B cell (primary cell): ENCODE measurements around the gene TMED10. TPM values are rescaled to one million over a fixed set of nuclear protein-coding genes. Genes with fewer than 3 reads are reported as not detected.

Experiments
- ATAC-seq: fragments of 200-7000 bp; cut with Tn5 transposase; one replicate; pipeline ENCODE4 v1.10.0; 2021; ENCODE audit warnings: low read depth, mild to moderate bottlenecking, moderate number of reproducible peaks, moderate library complexity
- CTCF ChIA-PET: fragments of 350-600 bp; sonication (Branson Sonifier 250); formaldehyde crosslinking; loops from one replicate; lab custom pipeline; 2021; ENCODE audit warnings: antibody characterized with exemption, inconsistent platforms; lab: Charles Lee
- POLR2A ChIA-PET: fragments of 350-600 bp; sonication (Branson Sonifier 250); formaldehyde crosslinking; loops from one replicate; lab custom pipeline; 2021; ENCODE audit warnings: antibody characterized with exemption; lab: Charles Lee
- DNase-seq: peaks from one replicate; pipeline ENCODE4 v3.0.0; 2013
- H2AFZ ChIP-seq: 2 replicates; pipeline ENCODE4 v1.6.1; 2012; ENCODE audit warnings: mild to moderate bottlenecking, low read depth, low read length; ENCODE audit not compliant: insufficient read depth, poor library complexity, severe bottlenecking
- H3K27ac ChIP-seq, 2 donors: 1 replicate in 1 of 2; 2 replicates in 1 of 2; pipeline ENCODE4 v1.5.1; 2012 to 2013; ENCODE audit warnings: low read length in 2 of 2, mild to moderate bottlenecking in 2 of 2, moderate library complexity in 1 of 2
- H3K27me3 ChIP-seq, 4 experiments: fragments of 200-600 bp in 1 of 4; sonication (generic) in 1 of 4; replicated peaks in 1 of 4; 1 replicate in 2 of 4; 2 replicates in 2 of 4; pipeline versions ENCODE4 v1.6.1 to v1.7.0; 2013 to 2016; ENCODE audit warnings: low read length in 3 of 4, mild to moderate bottlenecking in 2 of 4, mixed read lengths in 1 of 4, moderate library complexity in 1 of 4; ENCODE audit not compliant: insufficient read depth in 4 of 4, control insufficient read depth in 3 of 4; ENCODE audit errors: control extremely low read depth in 1 of 4
- H3K36me3 ChIP-seq, 2 experiments: replicated peaks in 1 of 2; 1 replicate in 1 of 2; 2 replicates in 1 of 2; pipeline versions ENCODE4 v1.6.1 to v1.7.1; 2013; ENCODE audit warnings: low read length in 1 of 2; ENCODE audit not compliant: insufficient read depth in 2 of 2, control insufficient read depth in 1 of 2; ENCODE audit errors: control extremely low read depth in 1 of 2, extremely low read depth in 1 of 2
- H3K4me1 ChIP-seq, 2 donors: fragments of 200-600 bp in 1 of 2; sonication (generic) in 1 of 2; 1 replicate in 1 of 2; 2 replicates in 1 of 2; pipeline versions ENCODE4 v1.5.1 to v1.6.1; 2013 to 2017; ENCODE audit warnings: low read length in 2 of 2; ENCODE audit not compliant: control insufficient read depth in 2 of 2, insufficient read depth in 2 of 2
- H3K4me2 ChIP-seq: replicated peaks from 2 replicates; pipeline ENCODE3; 2012; ENCODE audit warnings: mild to moderate bottlenecking, low read depth, low read length; ENCODE audit not compliant: poor library complexity, severe bottlenecking
- H3K4me3 ChIP-seq, 5 experiments: fragments of 200-600 bp in 1 of 5; sonication (generic) in 1 of 5; 1 replicate in 3 of 5; 2 replicates in 2 of 5; pipeline versions ENCODE4 v1.5.1 to v1.7.0; 2011 to 2016; ENCODE audit warnings: low read length in 4 of 5, mild to moderate bottlenecking in 4 of 5, low read depth in 2 of 5, control low read depth in 1 of 5, moderate library complexity in 1 of 5; ENCODE audit not compliant: insufficient read depth in 1 of 5; ENCODE audit errors: control extremely low read depth in 1 of 5, extremely low read depth in 1 of 5
- H3K79me2 ChIP-seq: fragments of 200-600 bp; sonication (generic); one replicate; pipeline ENCODE4 v1.6.0; 2016; ENCODE audit warnings: low read length; ENCODE audit not compliant: control insufficient read depth, insufficient read depth
- H3K9ac ChIP-seq: fragments of 200-600 bp; sonication (generic); 2 replicates; pipeline ENCODE4 v1.6.1; 2017; ENCODE audit warnings: mild to moderate bottlenecking, low read length, moderate library complexity
- H3K9me3 ChIP-seq, 3 donors: one replicate each; pipeline versions ENCODE4 v1.6.1 to v1.7.1; 2013; ENCODE audit warnings: low read length in 2 of 3; ENCODE audit not compliant: control insufficient read depth in 2 of 3, insufficient read depth in 1 of 3; ENCODE audit errors: control extremely low read depth in 1 of 3
- H4K20me1 ChIP-seq: 2 replicates; pipeline ENCODE4 v1.6.0; 2012; ENCODE audit warnings: mild to moderate bottlenecking, low read length; ENCODE audit not compliant: insufficient read depth, control insufficient read depth, poor library complexity, severe bottlenecking
- H3K27ac Mint-ChIP-seq: one replicate; pipeline ENCODE4 v1.8.0; 2021; ENCODE audit warnings: mixed read lengths
- H3K27me3 Mint-ChIP-seq: one replicate; pipeline ENCODE4 v1.8.0; 2021; ENCODE audit warnings: mixed read lengths
- H3K4me1 Mint-ChIP-seq: one replicate; pipeline ENCODE4 v1.8.0; 2021; ENCODE audit warnings: mixed read lengths
- H3K4me3 Mint-ChIP-seq: one replicate; pipeline ENCODE4 v1.8.0; 2021; ENCODE audit warnings: mixed read lengths
- H3K9me3 Mint-ChIP-seq: one replicate; pipeline ENCODE4 v1.8.0; 2022; ENCODE audit warnings: mixed read lengths; ENCODE audit not compliant: insufficient read depth
- EZH2 ChIP-seq: IDR thresholded peaks from 2 replicates; pipeline ENCODE4 v1.6.1; 2012; ENCODE audit warnings: borderline replicate concordance, low read depth, mild to moderate bottlenecking, moderate library complexity, low read length; ENCODE audit not compliant: insufficient read depth, poor library complexity, severe bottlenecking
- WGBS: methylation state at CpG from one replicate; pipeline ENCODE4 v1.1.5; 2013; ENCODE audit warnings: missing lambda C conversion rate; ENCODE audit not compliant: insufficient coverage; 5-methylcytosine and 5-hydroxymethylcytosine counted together
- intact Hi-C: fragments of 100-400 bp; cut with micrococcal nuclease; formaldehyde crosslinking; loops from one replicate; pipeline ENCODE4 v1.10.0; 2022
- polyA plus RNA-seq: library from polyadenylated mRNA; depleted of rRNA; stranded (reverse); fragments of >200 nt; gene quantifications from 2 replicates; pipeline ENCODE4 v1.2.3, GENCODE V29; 2012
- total RNA-seq, 2 donors: library from RNA; stranded (reverse); fragments of 120-200 nt in 1 of 2; gene quantifications; 1 replicate in 1 of 2; 2 replicates in 1 of 2; pipeline versions ENCODE4 v1.2.3 to v1.2.4, GENCODE V29; 2013 to 2022
- TF ChIP-seq, protein P1 (sequence below): fragments of 200-600 bp; IDR thresholded peaks from one replicate; pipeline ENCODE4 v1.8.0; 2022; ENCODE audit warnings: antibody characterized with exemption, mild to moderate bottlenecking

Gene TMED10
- total and polyA plus RNA-seq, 2 donors (not counting 1 experiment from before 2014, with no cell fraction given): 72.0 to 111 TPM

- H3K4me1 ChIP-seq: peaks cover 3 to 6% of the 10 kb centered on the region in 2 donors
- no peaks in the 10 kb centered on the region for H3K9me3 ChIP-seq
- ChIA-PET POLR2A (no interaction called here), CTCF (interaction anchor here (2.3 to 6.8 kb wide), 3 partner anchors 9 to 230 kb away, joined by 8 to 144 read pairs (median 71); no protein-coding TSS in a partner anchor)
- H3K27me3 ChIP-seq: no peaks in the 10 kb centered on the region
- no peak overlapping the region for H3K4me2 ChIP-seq
- ATAC-seq (no peak), DNase-seq (no peak)
- no peaks in the 10 kb centered on the region for H3K9me3 Mint-ChIP-seq
- TF ChIP-seq EZH2: no peak
- TF ChIP-seq, protein P1, sequence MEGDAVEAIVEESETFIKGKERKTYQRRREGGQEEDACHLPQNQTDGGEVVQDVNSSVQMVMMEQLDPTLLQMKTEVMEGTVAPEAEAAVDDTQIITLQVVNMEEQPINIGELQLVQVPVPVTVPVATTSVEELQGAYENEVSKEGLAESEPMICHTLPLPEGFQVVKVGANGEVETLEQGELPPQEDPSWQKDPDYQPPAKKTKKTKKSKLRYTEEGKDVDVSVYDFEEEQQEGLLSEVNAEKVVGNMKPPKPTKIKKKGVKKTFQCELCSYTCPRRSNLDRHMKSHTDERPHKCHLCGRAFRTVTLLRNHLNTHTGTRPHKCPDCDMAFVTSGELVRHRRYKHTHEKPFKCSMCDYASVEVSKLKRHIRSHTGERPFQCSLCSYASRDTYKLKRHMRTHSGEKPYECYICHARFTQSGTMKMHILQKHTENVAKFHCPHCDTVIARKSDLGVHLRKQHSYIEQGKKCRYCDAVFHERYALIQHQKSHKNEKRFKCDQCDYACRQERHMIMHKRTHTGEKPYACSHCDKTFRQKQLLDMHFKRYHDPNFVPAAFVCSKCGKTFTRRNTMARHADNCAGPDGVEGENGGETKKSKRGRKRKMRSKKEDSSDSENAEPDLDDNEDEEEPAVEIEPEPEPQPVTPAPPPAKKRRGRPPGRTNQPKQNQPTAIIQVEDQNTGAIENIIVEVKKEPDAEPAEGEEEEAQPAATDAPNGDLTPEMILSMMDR: no peak
- peaks cover 0 to 51% of the 10 kb centered on the region in 2 experiments for H3K36me3 ChIP-seq
- no peak overlapping the region for H3K9ac ChIP-seq
- intact Hi-C loops: no loop called here
- no peak overlapping the region for H3K4me3 ChIP-seq
- H4K20me1 ChIP-seq: no peaks in the 10 kb centered on the region
- H3K4me1 Mint-ChIP-seq: peaks cover 6% of the 10 kb centered on the region
- no peak overlapping the region for H3K27ac Mint-ChIP-seq
- H3K4me3 Mint-ChIP-seq: no peak overlapping the region
- H3K79me2 ChIP-seq: no peaks in the 10 kb centered on the region
- H2AFZ ChIP-seq: no peak overlapping the region
- 100% methylated on average over 1 of the region's 8 CpGs for WGBS
- H3K27me3 Mint-ChIP-seq: no peaks in the 10 kb centered on the region
- no peak overlapping the region for H3K27ac ChIP-seq
Measured at GRCh38 chr14:75091251-75091650, 85.2 kb downstream of the TMED10 start.

DNA sequence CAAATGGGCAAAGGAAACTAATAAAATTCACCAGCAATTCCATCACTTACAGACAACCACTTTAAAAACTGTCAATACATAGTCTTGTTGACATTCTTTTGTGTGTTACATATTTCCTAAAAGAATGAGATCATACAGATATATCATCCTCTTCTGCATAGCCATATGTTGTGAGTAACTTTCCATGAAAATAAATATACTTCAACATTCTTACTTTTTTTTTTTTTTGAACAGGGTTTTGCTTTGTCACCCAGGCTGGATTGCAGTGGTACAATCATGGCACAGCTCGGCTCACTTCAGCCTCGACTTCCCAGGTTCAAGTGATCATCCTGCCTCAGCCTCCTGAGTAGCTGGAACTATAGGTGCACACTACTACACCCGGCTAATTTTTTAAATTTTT, 86.1 kb downstream of the TMED10 start:
- no peaks in the 10 kb centered on the region for H3K9me3 Mint-ChIP-seq

More for the DNA sequence above, 86.1 kb downstream of the TMED10 start:
- Histone ChIP-seq H3K27ac (no peak overlapping the region), H3K4me3 (no peak overlapping the region), H2AFZ (no peak overlapping the region), H3K4me1 (no peaks in the 10 kb centered on the region), H3K27me3 (no peaks in the 10 kb centered on the region), H3K9ac (no peak overlapping the region), H3K79me2 (no peaks in the 10 kb centered on the region), H3K9me3 (no peaks in the 10 kb centered on the region), H4K20me1 (no peaks in the 10 kb centered on the region), H3K36me3 (peaks cover 0 to 59% of the 10 kb centered on the region in 2 experiments), H3K4me2 (no peak overlapping the region)
- no peak overlapping the region for H3K4me3 Mint-ChIP-seq
- no peak for ATAC-seq
- peaks cover 2% of the 10 kb centered on the region for H3K4me1 Mint-ChIP-seq
- POLR2A ChIA-PET: no interaction called here
- no peak overlapping the region for H3K27ac Mint-ChIP-seq
- no peaks in the 10 kb centered on the region for H3K27me3 Mint-ChIP-seq
- WGBS: 95% methylated on average over 3 of the region's 3 CpGs
- no peak for DNase-seq
- CTCF ChIA-PET: interaction anchor here (0.9 to 6.8 kb wide), 7 partner anchors 10 to 236 kb away, joined by 3 to 144 read pairs (median 4); no protein-coding TSS in a partner anchor
- intact Hi-C loops: no loop called here
- TF ChIP-seq EZH2: no peak
- TF ChIP-seq, protein P1: no peak
